NT2/D1 (cell line): ENCODE results near the gene UGT1A4.

Source experiments
- SUZ12 ChIP-seq: IDR thresholded peaks from 2 replicates; pipeline ENCODE4 v1.6.1; 2011; ENCODE audit not compliant: insufficient read length, insufficient read depth; ENCODE audit errors: extremely low read depth
- YY1 ChIP-seq: IDR thresholded peaks from 2 replicates; pipeline ENCODE4 v1.6.1; 2011; ENCODE audit not compliant: insufficient read length, insufficient read depth

DNA sequence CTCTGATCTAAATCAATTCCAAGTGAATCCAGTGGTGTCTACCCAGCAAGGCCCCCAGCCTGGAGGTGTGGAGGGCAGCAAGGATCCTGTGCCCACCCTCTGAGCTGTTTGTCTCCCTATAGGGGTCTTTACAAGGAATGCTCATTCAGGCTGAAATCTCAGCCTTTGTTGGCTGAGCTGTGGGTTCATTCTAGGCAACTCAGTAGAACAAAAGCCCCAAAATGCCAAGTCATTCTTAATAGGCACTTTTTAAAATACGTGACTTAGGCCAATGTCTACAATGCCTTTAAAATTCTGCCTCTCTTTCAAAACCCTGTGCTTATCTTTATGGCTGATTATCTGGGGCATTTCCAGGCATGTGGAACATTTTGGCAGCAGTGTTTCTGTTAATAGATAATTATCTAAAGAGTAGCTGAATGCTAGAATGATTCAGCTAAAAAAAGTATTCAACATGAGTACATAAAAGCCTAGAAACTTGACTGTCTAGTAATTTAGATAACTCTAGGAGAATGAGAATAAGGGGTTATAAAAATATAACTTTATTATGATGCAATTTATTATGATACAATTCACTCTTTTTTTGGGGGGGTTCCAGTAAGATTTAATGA is 18.4 kb upstream of the UGT1A4 start:
- TF ChIP-seq SUZ12 (no peak), YY1 (no peak)
